CD4-positive, alpha-beta T cell (primary cell): ENCODE measurements around the gene MTERF4. TPM values are rescaled to one million over a fixed set of nuclear protein-coding genes. Genes with fewer than 3 reads are reported as not detected.
A peak's percentile ranks its signal among the peaks of the same experiment; 100 is the strongest.

ENCODE experiments used
- ATAC-seq: fragments of 200-7000 bp; cut with Tn5 transposase; one replicate; pipeline ENCODE4 v1.10.0; 2022; ENCODE audit warnings: mild to moderate bottlenecking; ENCODE audit not compliant: poor library complexity
- CTCF ChIA-PET: fragments of 350-600 bp; sonication (Branson Sonifier 250); formaldehyde crosslinking; loops from one replicate; lab custom pipeline; 2021; ENCODE audit warnings: antibody characterized with exemption, inconsistent platforms; lab: Charles Lee
- POLR2A ChIA-PET: fragments of 350-600 bp; sonication (Branson Sonifier 250); formaldehyde crosslinking; loops from one replicate; lab custom pipeline; 2021; ENCODE audit warnings: antibody characterized with exemption, inconsistent platforms; lab: Charles Lee
- DNase-seq, 14 experiments: peaks; one replicate each; pipeline ENCODE4 v3.0.0-alpha.2; 2013 to 2020; ENCODE audit warnings: mixed read lengths in 2 of 14
- H3K27ac ChIP-seq, 2 donors: one replicate each; pipeline versions ENCODE4 v1.5.1 to v1.7.0; 2013; ENCODE audit warnings: low read length in 2 of 2, low read depth in 1 of 2, mild to moderate bottlenecking in 1 of 2
- H3K27me3 ChIP-seq, 2 experiments: 1 replicate in 1 of 2; 2 replicates in 1 of 2; pipeline versions ENCODE4 v1.6.1 to v1.7.0; 2013; ENCODE audit warnings: low read length in 2 of 2, control low read depth in 1 of 2, mild to moderate bottlenecking in 1 of 2, moderate library complexity in 1 of 2; ENCODE audit not compliant: insufficient read depth in 2 of 2, control insufficient read depth in 1 of 2
- H3K36me3 ChIP-seq: one replicate; pipeline ENCODE4 v1.6.1; 2013; ENCODE audit warnings: low read length, control low read depth; ENCODE audit not compliant: insufficient read depth
- H3K4me1 ChIP-seq: one replicate; pipeline ENCODE4 v1.6.1; 2013; ENCODE audit warnings: low read length, control low read depth; ENCODE audit not compliant: insufficient read depth
- H3K4me3 ChIP-seq: one replicate; pipeline ENCODE4 v1.5.1; 2013; ENCODE audit warnings: mild to moderate bottlenecking, low read length, moderate library complexity
- H3K9me3 ChIP-seq, 2 experiments: 1 replicate in 1 of 2; 2 replicates in 1 of 2; pipeline versions ENCODE4 v1.6.1 to v1.7.0; 2013; ENCODE audit warnings: low read length in 2 of 2, mild to moderate bottlenecking in 2 of 2, control low read depth in 1 of 2, moderate library complexity in 1 of 2; ENCODE audit not compliant: control insufficient read depth in 1 of 2, insufficient read depth in 1 of 2
- H3K27ac Mint-ChIP-seq: one replicate; pipeline ENCODE4 v1.8.0; 2020; ENCODE audit warnings: mixed read lengths
- H3K27me3 Mint-ChIP-seq: one replicate; pipeline ENCODE4 v1.8.0; 2021; ENCODE audit warnings: mixed read lengths
- H3K36me3 Mint-ChIP-seq: one replicate; pipeline ENCODE4 v1.8.0; 2021; ENCODE audit warnings: low read depth, mixed read lengths
- H3K4me1 Mint-ChIP-seq: one replicate; pipeline ENCODE4 v1.8.0; 2021; ENCODE audit warnings: low read depth, mixed read lengths
- H3K4me3 Mint-ChIP-seq: one replicate; pipeline ENCODE4 v1.8.0; 2020; ENCODE audit warnings: mild to moderate bottlenecking, mixed read lengths
- H3K9me3 Mint-ChIP-seq: one replicate; pipeline ENCODE4 v1.8.0; 2020; ENCODE audit warnings: mixed read lengths
- intact Hi-C, 2 experiments: fragments of 100-400 bp; cut with DNase I in 1 of 2; cut with micrococcal nuclease in 1 of 2; formaldehyde crosslinking; loops; one replicate each; pipeline versions ENCODE4 v1.15.1 to v1.9.0; 2023 to 2025; cut with DNase I, micrococcal nuclease
- total RNA-seq, 174 experiments: library from RNA in 2 of 174; stranded (reverse) in 2 of 174; gene quantifications; one replicate each; pipeline ENCODE4 v1.2.3 and lab custom pipeline; 2021 to 2026
- TF ChIP-seq, protein P1 (sequence below): fragments of 200-600 bp; IDR thresholded peaks from one replicate; pipeline ENCODE4 v1.8.0; 2022; ENCODE audit warnings: antibody characterized with exemption, mild to moderate bottlenecking

MTERF4 gene
- total RNA-seq, 2 experiments from 2014 or later, result 84.0 to 87.5 TPM

DNA sequence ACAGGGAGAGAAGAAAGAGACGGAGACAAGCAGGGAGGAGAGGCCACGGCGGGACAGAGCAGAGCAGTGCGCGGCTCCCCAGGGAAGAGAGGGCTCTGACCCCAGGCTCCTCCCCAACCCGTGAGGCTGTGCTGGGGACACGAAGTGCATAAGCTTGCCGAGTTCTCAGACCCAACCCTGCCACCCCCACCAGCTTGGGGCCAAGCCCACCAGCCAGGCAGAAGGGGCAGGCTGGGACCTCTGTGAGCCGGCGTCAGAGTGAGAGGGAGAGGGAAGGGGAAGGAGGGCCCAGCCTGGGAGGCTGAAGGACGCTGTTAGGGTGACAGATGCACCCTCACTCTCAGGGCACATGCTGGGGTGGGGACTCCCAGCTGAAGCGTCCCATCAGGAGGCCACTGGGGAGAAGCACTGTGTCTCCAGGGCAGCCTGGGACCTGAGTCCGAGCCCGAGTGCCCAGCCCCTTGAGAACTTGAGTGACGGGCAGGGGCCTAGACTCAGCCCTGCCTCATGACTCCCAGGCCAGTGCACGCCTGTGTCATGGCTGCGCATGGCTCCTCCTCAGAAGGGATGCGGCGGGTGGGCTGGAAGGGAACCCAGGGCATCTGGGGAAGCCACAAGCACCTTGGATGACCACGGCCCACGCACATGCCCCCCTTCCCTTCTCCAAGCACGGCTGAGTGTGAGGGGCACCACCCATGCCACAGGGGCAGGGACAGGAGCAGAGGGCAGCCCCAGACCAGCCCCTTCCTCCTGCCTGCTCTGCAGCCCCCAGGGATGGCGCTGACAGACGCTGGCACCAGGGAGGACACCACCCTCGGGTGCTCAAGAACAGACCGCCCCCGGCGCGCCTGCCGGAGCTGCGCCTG is 31.0 kb downstream of the MTERF4 start:
- Histone ChIP-seq H3K9me3 (no peaks in the 10 kb centered on the region), H3K27ac (no peak overlapping the region), H3K4me3 (no peak overlapping the region), H3K36me3 (peaks cover 13% of the 10 kb centered on the region), H3K27me3 (no peaks in the 10 kb centered on the region), H3K4me1 (no peaks in the 10 kb centered on the region)
- Mint-ChIP-seq H3K27ac (no peak overlapping the region), H3K9me3 (no peaks in the 10 kb centered on the region), H3K27me3 (no peaks in the 10 kb centered on the region), H3K4me3 (no peak overlapping the region), H3K36me3 (peaks cover 18% of the 10 kb centered on the region), H3K4me1 (no peaks in the 10 kb centered on the region)
- intact Hi-C loops, result loop anchor here (10.0 kb wide), 2 partner anchors 56 to 156 kb away; no protein-coding TSS in a partner anchor
- TF ChIP-seq, protein P1, sequence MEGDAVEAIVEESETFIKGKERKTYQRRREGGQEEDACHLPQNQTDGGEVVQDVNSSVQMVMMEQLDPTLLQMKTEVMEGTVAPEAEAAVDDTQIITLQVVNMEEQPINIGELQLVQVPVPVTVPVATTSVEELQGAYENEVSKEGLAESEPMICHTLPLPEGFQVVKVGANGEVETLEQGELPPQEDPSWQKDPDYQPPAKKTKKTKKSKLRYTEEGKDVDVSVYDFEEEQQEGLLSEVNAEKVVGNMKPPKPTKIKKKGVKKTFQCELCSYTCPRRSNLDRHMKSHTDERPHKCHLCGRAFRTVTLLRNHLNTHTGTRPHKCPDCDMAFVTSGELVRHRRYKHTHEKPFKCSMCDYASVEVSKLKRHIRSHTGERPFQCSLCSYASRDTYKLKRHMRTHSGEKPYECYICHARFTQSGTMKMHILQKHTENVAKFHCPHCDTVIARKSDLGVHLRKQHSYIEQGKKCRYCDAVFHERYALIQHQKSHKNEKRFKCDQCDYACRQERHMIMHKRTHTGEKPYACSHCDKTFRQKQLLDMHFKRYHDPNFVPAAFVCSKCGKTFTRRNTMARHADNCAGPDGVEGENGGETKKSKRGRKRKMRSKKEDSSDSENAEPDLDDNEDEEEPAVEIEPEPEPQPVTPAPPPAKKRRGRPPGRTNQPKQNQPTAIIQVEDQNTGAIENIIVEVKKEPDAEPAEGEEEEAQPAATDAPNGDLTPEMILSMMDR, result no peak
- CTCF ChIA-PET, result no interaction called here
- ATAC-seq (no peak), DNase-seq (peak in 1 of 14 experiments; percentile 17)
- POLR2A ChIA-PET, result no interaction called here

DNA sequence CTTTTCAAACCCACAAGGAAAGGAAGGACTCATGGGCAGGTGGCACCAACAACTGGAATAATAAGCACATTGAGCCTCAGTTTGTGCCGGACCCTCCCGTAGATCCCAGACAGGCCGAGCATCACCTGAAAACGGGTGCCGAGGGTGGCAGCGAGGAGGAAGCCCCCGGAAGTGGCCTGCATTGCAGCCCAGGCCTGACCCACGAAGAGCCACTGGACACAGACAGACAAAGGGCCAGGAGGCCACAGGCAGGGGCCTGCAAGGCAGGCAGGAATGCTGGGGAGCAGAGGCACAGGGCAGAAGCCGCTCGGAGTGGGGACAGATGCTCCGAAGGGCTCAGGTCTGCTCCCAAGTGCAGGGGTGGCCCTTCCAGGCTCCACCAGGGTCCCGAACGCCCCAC is 31.7 kb downstream of the MTERF4 start:
- POLR2A ChIA-PET, result no interaction called here
- Histone ChIP-seq H3K4me1 (no peaks in the 10 kb centered on the region), H3K9me3 (no peaks in the 10 kb centered on the region), H3K36me3 (peaks cover 12% of the 10 kb centered on the region), H3K27me3 (no peaks in the 10 kb centered on the region), H3K4me3 (no peak overlapping the region), H3K27ac (no peak overlapping the region)
- no peak for DNase-seq
- Mint-ChIP-seq H3K9me3 (no peaks in the 10 kb centered on the region), H3K36me3 (peaks cover 12% of the 10 kb centered on the region), H3K4me3 (no peak overlapping the region), H3K4me1 (no peaks in the 10 kb centered on the region), H3K27me3 (no peaks in the 10 kb centered on the region), H3K27ac (no peak overlapping the region)
- CTCF ChIA-PET, result no interaction called here
- TF ChIP-seq, protein P1, result no peak
- intact Hi-C loops, result loop anchor here (10.0 kb wide), 2 partner anchors 56 to 156 kb away; no protein-coding TSS in a partner anchor
- no peak for ATAC-seq

DNA sequence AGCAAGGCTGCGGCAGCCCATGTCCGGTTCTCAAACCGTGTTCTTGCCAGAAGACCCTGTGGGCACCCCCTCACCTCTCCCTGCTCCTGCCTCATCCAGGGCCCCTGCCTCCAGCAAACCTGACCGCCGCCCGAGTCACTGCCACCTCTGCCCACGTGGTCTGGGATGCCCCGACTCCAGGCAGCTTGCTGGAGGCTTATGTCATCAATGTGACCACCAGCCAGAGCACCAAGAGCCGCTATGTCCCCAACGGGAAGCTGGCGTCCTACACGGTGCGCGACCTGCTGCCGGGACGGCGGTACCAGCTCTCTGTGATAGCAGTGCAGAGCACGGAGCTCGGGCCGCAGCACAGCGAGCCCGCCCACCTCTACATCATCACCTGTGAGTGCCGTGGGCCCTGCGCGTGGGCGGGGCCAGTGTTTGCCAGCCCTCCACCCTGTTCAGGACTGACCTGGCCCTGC is 32.2 kb downstream of the MTERF4 start:
- intact Hi-C loops, result loop anchor here (10.0 kb wide), 2 partner anchors 55 to 155 kb away; no protein-coding TSS in a partner anchor
- TF ChIP-seq, protein P1, result no peak
- Histone ChIP-seq H3K27ac (no peak overlapping the region), H3K36me3 (peaks cover 7% of the 10 kb centered on the region), H3K27me3 (no peaks in the 10 kb centered on the region), H3K9me3 (no peaks in the 10 kb centered on the region), H3K4me3 (no peak overlapping the region), H3K4me1 (no peaks in the 10 kb centered on the region)
- DNase-seq (peak in 1 of 14 experiments; percentile 18), ATAC-seq (no peak)
- H3K27ac Mint-ChIP-seq, result no peak overlapping the region
- no peaks in the 10 kb centered on the region for H3K4me1 Mint-ChIP-seq
- POLR2A ChIA-PET, result interaction anchor here (0.5 kb wide), 1 partner anchor 79 kb away, joined by 3 read pairs; the partner anchor contains the start of gene PASK
- peaks cover 7% of the 10 kb centered on the region for H3K36me3 Mint-ChIP-seq
- H3K4me3 Mint-ChIP-seq, result no peak overlapping the region
- CTCF ChIA-PET, result no interaction called here
- H3K27me3 Mint-ChIP-seq, result no peaks in the 10 kb centered on the region
- H3K9me3 Mint-ChIP-seq, result no peaks in the 10 kb centered on the region
